Measurements from ENCODE around the gene HOXC9.

DNA sequence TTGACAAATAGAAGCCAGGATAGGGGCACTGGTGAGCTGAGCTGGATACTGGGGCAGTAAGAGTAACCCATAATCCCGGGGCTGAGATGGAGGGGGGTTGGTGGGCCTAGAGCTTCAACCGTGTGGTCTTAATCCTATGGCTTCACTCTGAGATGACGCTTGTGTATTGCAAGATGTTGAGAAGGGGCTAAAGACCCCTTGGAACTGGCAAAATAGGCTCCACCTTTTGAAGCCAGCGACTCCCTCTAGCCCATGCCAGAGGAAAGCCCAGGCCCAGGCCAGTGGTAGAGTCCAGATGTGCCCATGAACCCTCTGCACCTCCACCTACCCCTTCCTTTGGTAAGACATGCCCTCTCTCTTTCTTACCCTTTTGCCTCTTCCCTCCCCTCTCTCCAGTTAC is 40.6 kb upstream of the HOXC9 start:
- TF ChIP-seq, protein P1, sequence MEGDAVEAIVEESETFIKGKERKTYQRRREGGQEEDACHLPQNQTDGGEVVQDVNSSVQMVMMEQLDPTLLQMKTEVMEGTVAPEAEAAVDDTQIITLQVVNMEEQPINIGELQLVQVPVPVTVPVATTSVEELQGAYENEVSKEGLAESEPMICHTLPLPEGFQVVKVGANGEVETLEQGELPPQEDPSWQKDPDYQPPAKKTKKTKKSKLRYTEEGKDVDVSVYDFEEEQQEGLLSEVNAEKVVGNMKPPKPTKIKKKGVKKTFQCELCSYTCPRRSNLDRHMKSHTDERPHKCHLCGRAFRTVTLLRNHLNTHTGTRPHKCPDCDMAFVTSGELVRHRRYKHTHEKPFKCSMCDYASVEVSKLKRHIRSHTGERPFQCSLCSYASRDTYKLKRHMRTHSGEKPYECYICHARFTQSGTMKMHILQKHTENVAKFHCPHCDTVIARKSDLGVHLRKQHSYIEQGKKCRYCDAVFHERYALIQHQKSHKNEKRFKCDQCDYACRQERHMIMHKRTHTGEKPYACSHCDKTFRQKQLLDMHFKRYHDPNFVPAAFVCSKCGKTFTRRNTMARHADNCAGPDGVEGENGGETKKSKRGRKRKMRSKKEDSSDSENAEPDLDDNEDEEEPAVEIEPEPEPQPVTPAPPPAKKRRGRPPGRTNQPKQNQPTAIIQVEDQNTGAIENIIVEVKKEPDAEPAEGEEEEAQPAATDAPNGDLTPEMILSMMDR (IDR thresholded peaks at IDR 0.05) = no peak
- no peak for TF ChIP-seq POLR2A (IDR thresholded peaks at IDR 0.05)

Measured in stomach (tissue), 4 donors.